Muscle of back (tissue), 13 donors: ENCODE data around the gene CCL5. TPM values are rescaled to one million over a fixed set of nuclear protein-coding genes. Genes with fewer than 3 reads are reported as not detected.

Experiments used
- DNase-seq, 3 donors: peaks; one replicate each; pipeline versions ENCODE4 v3.0.0 to v3.0.0-alpha.2; 2013
- long read RNA-seq, 9 donors: transcript quantifications; one replicate each; lab custom pipeline, GENCODE V29; 2026
- polyA plus RNA-seq, 10 donors: library from polyadenylated mRNA; unstranded; fragments of 120-200 nt; gene quantifications; one replicate each; pipeline ENCODE4 v1.2.1, GENCODE V29; 2013; ENCODE audit not compliant: insufficient read length in 10 of 10

CCL5 gene
- 1 to 10 TPM in 6 of 10 donors, under 1 TPM in 4; 0.41 to 7.3 (median 1.2) TPM for polyA plus RNA-seq
- long read RNA-seq, donor 1, partial matches to known transcripts: 0 of 1 reads
- long read RNA-seq, donor 1, other reads (novel, unspliced or antisense): 0 of 1 reads
- long read RNA-seq, donor 2: 0 reads
- long read RNA-seq, donor 3: 0 reads
- long read RNA-seq, donor 4: 0 reads
- long read RNA-seq, donor 5, partial matches to known transcripts: 0 of 1 reads
- long read RNA-seq, donor 5, other reads (novel, unspliced or antisense): 0 of 1 reads
- long read RNA-seq, donor 6, partial matches to known transcripts: 0 of 1 reads
- long read RNA-seq, donor 6, other reads (novel, unspliced or antisense): 0 of 1 reads
- long read RNA-seq, donor 7: 0 reads
- long read RNA-seq, donor 8: 0 reads
- long read RNA-seq, donor 9: 0 reads

DNA sequence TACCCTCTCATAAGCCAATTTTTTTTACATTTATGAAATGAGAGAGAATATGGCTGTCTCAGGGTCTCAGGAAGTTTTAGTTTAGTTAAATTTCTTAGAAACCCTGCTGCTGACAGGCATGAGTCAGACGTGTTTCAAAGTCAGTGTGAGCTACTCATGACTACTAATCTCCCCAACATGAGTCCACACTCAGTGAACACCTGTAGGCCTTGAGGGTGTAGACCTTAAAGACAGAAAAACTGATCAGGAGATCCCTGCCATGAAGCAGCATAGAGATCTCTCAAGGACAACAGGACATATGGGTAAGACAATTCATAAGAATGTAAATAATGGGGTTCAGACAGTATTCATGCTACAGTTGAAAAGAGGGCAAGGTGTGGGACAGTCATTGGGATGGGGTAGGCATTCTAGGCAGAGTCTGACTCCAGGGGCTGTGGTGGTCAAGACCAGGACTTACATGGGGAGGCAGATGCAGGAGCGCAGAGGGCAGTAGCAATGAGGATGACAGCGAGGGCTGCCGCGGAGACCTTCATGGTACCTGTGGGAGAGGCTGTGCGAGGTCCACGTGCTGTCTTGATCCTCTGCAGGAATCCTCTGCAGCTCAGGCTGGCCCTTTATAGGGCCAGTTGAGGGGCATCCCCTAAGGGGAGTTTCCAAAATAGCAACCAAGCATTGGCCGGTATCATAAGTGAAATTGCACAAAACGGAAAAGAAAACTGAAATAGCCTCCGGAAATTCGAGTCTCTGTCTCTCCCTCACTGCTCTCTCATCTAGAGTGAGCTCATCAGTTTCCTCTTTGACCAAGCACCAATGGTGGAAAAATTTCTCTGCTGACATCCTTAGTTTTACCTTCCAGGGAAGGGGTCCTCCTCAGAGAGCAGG is at the start of gene CCL5:
Gene CCL5, minus strand, starts transcription at position 588 of the 882 bp plus-strand sequence.
- DNase-seq: peak in 2 of 3 donors; percentile 16 to 23

DNA sequence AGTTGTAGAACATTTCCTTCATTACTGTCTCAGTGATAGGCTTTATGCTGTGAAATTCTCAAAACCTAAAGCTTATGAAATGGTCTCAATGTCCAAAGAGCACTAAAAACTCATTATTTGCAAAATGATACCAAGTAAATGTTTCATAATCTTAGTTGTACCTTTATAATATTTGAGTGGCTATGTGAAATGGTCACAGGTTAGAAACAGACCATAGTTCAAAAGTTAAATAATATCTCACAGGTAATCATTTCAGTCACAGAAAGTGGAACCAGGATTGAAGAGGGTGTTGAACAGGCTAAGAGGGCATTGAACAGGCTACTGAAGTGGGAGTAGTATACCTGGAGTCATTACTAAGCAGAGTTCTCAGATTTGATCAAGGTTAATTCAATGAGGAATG is 47.6 kb upstream of the CCL5 start:
- no peak for DNase-seq

DNA sequence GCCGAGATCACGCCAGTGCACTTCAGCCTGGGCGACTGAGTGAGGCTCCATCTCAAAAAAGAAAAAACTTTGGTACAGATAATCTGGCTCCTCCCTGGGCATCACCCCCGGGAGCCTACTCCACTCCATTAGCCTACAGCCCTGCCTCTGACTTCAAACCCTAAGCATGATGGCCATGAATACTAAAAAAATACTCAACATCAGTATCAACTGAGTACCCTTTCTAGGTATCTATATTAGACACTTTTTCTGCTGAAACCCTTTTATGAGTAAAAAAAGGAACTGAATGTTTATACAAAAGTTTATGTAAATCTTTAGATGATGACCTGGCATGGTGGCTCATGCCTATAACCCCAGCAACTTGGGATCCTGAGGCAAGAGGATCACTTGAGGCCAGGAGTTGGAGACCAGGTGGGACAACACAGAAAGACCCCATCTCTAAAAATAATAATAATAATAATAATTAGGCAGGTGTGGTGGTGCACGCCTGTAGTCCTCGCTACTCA is 43.5 kb upstream of the CCL5 start:
- DNase-seq: no peak

DNA sequence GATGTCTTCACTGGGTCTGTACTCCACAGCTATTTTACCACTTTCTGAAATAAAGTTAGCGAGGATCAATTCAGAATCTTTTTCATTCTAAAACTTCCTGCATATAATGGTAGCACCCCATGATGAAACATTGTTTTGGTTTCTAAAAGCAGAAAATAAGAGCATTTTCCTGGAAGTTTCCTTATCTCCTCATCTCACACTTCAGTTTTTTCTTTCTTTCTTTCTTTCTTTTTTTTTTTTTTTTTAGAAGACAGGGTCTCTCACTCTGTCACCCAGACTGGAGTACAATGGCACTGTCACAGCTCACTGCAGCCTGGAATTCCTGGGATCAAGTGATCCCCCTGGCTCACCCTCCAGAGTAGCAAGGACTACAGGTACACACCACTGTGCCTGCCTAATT is 40.1 kb upstream of the CCL5 start:
- DNase-seq: no peak

DNA sequence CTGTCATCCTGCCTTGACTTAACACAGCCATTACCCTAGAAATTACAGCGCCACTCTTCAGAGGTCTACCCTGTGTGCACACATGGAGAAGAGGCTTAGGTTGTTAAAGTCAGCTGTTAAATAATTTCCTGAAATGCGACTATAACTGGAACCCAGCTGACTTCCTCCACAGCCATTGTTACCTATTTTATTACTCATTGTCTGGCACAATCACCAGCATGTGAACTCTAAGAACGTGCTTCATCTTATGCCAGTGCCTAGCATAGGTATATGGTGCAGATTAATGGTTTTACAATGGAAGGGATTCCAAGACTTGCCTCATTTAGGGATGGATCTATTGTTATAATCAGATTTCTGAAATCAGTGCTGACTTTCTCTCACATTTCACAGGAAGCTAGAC is 38.5 kb upstream of the CCL5 start:
- no peak for DNase-seq

DNA sequence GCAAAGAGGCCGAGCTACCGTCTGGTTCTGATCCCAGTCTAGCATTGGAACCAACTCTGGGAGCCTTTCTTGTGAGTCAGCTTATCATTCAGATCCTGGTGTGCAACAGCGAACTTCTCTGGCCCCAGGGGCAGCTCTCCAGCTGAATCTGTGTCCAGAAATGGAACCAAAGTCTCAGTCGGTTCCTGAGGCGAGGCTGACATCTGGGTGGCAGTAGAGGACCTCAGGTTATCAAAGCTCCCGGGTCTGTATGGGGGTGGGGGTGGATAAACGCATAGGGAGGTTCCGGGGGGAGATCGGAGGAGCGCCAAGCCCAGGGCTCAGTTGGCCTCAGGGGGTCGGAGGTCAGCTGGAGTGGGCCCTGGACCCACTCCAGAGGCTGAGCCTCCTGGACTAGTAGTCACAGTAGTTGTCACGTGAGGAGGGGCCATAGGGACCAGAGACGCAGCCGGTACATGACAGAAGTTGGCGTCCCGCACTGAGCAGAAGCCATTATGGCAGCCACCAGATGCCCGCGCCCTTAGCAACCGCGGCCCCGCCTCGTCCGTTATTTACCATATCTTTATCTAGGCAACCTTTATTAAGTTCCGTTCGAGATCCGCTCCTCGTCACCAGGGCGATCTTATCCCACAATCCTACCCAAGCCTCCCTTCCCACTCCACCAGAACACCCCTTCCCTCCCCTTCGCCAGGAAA is 37.5 kb upstream of the CCL5 start:
- DNase-seq: no peak

DNA sequence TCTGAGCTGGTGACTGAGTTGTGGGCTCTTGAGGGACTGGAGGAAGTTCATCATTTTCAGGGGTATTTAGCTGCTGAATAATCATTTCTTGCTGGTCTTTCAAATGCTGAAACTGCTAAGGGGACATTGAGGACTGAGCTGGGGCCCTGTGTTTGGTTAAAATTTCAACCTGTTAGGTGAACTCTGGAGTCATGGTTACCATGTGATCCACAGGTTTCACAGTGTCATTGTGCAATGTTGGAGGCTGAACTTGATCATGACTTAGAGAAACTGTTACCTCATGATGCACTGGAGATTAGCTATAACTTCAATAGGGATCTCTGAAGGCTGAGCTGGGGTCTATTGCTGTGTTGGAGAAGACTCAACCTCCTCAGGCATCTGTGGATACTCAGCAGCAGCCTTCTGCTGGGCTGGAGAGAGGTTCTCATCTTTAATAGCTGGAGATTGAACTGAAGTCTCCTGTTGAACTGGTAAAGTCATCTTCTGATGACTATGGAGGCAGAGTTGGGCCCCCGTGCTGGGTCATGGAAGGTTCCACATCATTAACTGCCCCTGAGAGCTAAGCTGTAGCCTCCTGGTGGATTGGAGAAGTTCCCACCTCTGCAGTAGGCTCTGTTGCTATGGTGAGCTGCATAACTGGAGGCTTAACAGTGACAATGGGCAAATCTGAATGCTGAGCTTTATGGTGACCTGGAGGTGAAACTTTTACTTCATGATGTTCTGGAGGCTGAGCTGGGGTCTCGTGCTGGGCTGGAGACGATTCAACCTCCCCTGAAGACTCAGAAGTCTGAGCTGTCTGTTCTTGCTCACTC is 35.2 kb upstream of the CCL5 start:
- DNase-seq: no peak

DNA sequence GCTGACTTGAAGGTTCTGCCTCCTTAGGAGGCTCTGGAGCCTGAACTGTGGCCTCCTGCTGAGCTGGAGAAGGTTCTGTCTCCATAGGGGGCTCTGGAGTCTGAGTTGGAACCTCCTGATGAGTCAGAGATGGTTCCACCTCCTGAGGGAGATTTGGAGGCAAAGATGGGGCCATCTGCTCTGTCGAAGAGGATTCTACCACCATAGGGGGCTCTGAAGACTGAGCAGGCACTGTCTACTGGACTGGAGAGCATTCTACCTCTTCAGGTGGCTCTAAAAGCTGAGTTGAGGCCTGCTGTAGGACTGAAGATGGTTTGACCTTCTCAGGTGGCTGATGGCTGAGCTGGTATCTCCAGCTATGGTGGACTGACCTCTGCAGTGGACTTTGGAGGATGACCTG is 34.2 kb upstream of the CCL5 start:
- no peak for DNase-seq

DNA sequence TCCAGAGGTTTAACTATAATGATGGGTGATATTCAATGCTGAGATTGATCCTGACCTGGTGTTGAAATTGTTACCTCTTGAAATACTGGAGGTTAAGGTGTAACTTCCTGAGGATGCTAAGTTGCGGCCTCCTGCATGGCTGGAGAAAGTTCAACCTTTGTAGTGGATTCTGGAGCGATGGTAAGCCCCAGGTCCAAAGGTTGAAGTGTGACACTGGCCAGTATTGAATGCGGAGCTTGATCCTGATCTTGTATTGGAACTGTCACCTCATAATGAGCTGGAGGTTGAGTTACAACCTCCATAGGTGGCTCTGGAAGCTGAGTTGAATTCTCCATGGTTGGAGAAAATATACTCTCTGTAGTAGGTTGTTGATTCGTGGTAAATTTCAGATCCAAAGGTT is 33.4 kb upstream of the CCL5 start:
- no peak for DNase-seq

DNA sequence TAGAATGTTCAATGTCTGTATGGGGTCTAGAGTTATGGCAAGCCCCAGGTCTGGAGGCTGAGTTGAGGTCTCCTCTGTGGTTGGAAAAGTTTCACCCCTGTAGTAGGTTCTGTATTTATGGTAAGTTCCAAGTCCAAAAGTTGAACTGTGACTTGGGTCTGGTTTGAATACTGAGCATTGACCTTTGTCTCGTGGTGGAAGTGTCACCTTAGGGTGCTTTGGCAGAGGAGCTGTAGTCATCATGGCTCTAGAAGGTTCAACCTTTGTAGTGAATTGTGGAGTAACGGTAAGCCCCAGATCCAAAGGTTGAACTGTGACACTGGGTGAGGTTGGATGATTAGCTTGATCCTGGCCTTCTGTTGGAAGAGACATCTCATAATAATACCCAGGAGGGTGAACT is 32.8 kb upstream of the CCL5 start:
- no peak for DNase-seq

DNA sequence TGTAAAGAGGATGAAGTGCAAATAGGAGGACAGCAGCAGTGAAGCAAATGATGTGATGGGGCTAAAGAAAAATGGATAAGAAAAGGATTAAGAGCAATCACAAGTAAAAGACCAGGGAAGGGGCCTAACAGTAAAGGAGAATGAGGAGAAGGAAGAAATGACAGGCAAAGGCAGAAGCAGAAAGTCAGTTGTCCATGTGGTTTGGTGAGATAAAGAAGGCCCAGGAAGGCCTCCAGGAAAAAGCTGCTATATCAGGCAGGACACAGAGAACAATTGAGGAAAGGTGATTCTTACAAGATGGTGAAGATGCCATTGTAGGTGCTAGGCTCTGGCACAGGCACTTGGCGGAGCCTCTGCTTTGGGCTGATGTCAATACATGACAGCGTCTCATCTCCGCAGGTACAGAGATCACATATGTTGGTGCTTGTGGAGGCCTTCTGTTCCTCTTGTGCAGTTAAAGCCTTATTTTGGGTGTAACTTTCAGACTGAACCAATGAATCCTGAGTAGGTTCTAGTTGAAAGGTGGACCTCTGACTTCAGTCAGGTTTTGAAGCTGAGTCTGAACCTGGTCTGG is 32.3 kb upstream of the CCL5 start:
- no peak for DNase-seq

DNA sequence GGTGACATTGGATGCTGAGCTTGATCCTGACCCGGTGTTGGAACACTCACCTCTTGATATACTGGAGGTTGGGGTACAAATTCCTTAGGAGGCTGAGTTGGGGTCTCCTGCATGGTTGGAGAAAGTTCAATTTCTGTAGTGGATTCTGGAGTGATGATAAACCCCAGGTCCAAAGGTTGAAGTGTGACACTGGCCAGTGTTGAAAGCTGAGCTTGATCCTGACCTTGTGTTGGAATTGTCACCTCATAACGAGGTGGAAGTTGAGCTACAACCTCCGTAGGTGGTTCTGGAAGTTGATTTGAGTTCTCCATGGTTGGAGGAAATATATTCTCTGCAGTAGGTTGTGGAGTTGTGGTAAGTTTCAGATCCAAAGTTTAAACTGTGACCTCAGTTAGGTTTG is 29.2 kb upstream of the CCL5 start:
- DNase-seq: no peak

DNA sequence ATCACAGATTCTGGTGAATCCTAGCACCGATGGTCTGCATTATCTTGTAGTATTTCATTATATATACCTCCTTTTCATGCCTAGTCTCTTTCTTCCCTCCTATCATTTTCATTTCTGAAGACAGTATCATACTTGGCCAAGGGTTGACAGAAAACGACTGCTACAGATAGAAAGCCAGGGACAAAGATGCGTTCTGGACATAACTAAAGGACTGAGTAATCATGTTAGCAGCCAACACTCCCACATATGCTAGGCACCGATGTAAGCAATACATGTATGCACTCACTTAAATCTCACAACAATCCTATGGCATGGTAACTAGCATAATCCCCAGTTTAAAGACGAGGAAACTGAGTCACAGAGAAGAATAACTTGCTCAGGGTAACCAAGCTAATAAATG is 27.5 kb upstream of the CCL5 start:
- no peak for DNase-seq

DNA sequence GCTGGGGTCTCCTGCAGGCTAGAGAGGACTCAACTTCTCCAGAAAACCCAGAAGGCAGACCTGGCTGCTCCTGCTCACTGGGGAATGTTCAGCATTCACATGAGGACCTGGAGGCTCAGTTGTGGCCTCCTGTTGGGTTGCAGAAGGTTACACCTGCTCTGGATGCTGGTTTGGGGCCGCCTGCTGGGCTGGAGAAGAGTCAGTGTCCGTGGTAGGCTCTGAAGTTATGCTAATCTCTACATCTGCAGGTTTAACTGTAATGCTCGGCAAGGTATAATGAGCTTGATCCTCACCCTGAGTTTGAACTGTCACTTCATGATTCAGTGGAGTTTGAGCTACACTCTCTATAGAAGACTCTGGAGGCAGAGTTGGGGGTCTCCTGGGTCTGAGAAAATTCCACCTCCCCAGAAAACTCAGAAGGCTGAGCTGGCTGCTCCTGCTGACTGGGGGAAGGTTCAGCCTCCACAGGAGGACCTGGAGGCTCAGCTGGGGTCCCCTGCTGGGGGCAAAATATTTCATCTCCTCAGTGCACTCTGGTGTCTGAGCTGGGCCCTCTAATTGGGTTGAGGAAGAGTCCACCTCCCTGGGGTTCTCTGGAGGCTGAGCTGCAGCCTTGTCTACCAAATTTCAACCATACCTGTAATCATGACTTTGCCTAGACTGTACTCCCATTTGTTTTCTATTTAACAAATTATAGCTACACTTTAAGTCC is 26.9 kb upstream of the CCL5 start:
- DNase-seq: no peak

DNA sequence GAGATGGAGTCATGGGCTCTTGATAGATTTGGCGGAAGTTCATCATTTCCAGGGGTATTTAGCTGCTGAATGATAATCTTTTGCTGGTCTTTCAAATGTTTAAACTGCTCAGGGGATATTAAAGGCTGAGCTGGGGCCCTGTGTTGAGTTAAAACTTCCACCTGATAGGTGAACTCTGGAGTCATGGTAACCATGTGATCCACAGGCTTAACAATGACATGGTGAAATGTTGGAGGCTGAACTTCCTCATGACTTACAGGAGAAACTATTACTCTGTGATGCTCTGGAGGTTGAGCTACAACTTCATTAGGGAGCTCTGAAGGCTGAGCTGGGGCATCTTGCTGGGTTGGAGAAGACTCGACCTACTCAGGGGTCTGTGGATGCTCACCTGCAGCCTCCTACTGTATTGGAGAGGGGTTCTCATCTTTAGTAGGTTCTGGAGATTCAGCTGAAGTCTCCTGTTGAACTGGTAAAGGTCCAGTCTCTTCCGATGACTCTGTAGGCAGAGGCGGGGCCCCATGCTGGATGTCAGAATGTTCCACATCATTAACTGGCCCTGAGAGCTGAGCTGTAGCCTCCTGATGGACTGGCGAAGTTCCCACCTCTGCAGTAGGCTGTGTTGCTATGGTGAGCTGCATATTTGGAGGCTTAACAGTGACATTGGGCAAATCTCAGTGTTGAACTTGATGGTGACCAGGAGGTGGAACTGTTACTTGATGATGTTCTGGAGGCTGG is 26.2 kb upstream of the CCL5 start:
- DNase-seq: no peak

DNA sequence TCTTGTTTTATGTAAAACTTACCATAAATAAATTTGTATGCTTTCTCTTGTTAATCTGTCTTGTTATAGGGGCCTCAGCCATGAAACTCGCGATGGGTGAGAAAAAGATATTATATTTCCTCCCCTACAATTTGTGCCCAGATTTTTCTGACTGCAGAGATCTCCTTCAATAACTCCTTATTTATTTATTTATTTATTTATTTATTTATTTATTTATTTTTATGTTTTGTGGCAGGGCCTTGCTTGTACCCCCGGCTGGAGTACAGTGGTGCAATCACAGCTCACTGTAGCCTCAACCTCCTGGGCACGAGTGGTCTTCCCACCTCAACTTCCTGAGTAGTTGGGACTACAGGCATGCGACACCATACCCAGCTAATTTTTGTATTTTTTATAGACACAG is 23.3 kb upstream of the CCL5 start:
- DNase-seq: no peak

DNA sequence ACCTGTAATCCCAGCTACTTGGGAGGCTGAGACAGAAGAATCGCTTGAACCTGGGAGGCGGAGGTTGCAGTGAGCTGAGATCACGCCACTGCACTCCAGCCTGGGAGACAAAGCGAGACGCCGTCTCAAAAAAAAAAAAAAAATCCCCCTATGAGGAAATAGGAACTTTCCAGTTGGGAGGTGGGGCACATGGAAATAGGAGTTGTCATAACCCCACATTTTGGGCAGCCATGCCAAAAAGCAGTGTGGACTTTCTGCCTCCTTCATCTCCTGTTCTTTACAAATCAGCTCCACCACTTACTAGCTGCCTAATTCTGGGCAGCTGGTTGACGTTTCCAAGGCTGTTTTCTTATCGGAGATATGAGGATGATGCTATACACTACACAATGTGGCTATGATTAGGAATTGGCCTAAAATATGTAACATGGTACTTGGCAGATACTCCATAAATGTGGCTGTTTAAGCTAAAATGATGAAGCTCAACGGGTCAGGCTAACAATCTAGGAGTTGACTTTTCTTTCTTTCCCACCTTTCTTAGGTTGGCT is 21.5 kb upstream of the CCL5 start:
- no peak for DNase-seq

DNA sequence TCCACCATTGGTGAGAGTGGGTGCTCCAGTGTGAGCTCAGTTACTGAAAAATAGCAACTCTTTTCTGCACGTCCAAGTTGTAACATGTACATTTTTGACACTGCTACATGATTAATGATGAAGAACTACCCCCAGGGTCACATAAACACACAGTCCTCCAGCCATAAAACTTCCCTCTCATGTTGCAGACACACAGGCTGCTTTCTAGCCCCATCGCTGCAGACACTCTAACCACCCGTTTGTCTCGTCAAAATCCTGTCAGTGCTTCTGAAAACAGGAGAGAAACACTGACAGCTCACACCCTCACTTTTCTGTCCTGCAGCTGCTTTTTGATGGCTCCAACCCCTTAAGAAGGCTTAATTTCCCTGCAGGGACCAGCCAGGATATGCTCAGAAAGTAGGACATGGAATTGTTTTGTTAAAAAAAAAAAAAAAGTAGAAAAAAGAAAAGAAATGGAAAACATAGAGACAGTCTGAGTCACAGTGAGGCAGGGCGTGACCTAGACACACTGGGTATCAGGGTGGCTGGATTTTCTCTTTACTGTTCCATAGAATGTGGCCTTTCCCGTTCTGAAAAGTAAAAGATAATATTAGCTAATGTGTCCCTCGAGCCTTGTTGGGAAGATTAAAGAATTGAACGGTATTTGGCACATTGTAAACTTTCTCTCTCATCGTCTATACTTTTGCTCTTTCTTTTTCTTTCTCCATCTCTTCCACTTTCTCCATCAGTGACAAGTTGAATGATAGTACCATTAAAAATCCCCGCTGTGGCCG is 20.7 kb upstream of the CCL5 start:
- DNase-seq: peak in 1 of 3 donors; percentile 29
